GM19395 (cell line): ENCODE results near the gene EYA4.

Experiments used
- ATAC-seq: cut with Tn5 transposase; IDR thresholded peaks from one replicate; pipeline ENCODE4 v1.9.1; 2021; ENCODE audit warnings: mild to moderate bottlenecking, moderate library complexity; ENCODE audit not compliant: unreplicated experiment

Gene EYA4

DNA sequence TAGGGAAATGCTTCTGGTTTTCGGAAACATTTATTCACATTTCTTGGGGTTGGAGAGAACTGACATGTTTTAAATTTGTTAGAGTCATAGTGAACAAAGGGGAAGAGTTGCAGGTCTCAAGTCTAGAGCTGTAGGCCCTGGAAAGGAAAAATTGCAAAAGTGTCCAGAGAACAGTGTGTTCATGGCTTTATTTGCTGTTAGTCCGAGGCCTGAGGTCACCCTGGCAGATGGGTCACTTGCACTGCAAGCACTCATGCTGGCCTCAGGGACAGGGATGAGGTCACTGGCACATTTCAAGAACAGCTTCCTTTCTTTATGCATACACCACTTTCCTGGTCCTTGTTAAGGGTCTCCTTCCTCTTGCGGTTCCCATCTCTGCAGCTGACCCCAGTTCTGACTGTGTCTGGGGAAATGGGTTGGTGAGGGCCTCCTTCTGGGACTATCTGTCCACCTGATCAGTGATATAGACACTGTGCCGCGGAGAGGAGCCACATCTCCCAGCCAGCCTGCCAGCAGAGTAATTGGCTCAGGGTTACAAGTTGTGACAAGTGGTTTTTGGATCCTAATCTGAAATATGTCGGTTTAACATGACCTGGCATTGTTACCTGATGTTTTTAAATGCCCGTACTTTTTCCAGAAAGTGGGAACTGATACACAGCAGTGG, 194.0 kb downstream of the EYA4 start:
- no peak for ATAC-seq

DNA sequence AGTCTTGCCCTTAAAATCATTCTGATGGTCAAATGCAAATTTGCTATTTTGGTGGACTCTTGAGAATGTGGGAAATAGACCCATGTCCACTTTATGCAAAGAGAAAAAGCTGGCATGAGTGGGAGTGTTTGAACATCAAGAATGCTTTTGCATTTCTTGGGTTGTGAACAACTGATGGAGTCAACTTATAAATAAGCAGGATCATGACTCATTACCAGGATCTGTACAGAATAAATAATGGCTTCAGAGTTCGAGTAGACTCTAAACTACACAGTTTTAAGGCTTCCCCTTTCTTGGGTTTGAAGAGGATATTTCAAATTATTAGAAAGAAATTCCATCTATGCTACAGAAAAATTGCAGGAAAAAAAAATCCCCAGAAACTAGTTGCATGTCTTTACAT, 195.5 kb downstream of the EYA4 start:
- ATAC-seq = no peak

DNA sequence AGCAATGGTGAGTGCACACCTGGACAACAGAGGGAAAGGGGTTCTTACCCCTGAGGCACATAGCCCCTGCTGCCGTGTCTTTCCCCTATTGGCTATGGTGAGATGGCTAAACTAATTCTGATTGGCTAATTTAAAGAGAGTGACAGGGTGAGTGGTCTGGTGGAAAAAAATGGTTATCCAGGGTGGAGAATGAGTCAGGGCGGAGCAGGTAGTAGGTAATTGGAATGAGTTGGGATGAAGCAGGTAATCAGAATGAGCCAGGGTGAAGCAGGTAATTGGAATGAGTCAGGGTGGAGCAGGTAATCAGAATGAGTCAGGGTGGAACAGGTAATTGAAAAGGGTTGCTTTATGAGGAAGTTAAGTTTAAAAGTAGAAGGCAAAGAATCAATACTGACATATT, 200.3 kb downstream of the EYA4 start:
- no peak for ATAC-seq

DNA sequence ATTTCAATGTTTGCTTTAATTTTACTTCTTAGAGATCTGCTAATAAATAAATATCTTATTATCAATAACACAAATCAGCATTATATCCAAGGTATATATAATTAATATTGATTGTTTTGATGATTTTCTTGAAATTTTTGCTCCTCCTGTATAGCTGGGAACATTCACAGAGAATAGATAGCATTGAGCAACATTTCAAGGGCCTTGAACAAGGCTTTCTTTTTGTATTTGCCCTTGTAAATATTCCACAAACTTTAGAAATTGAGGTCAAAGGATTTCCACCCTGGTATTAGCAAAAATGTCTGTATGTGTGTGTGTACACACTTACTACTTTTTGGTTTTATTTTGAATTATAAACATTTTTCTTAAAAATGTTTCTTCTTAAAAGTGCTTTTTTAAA, 205.6 kb downstream of the EYA4 start:
- ATAC-seq = no peak

DNA sequence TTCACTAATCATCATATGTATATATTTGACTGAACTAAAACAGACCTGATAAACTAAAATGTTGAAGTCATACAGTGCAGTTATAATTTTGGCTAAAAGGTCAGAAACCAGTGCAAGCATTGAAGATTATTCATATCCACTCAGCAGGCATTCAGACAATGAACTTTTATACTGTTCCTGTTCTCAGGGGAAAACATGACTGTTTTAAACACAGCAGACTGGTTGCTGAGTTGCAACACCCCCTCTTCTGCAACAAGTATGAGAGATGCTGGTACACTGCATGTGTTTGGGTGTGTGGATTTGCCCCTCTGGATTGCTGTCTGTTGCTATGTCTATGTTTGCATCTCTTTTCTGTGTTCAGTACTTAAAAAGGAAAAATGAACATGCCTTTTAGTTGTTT, 206.8 kb downstream of the EYA4 start:
- ATAC-seq = no peak

DNA sequence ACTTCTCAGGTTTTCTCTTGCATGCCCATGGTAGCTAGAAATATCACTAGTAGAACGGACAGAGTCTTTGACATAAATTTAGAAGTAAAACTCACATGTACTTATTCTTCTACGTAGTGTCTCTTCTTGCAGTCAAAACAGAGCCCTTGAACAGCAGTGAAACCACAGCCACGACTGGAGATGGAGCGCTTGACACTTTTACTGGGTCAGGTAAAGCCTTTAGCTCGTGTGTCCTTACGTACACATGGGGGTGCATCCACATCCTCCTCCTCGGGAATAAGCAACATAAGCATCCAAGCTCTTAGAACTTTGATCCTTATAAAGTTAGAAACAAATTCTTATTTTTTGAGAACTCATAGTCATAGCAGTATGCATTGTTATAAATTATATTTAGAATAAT, 215.3 kb downstream of the EYA4 start:
- ATAC-seq = no peak

DNA sequence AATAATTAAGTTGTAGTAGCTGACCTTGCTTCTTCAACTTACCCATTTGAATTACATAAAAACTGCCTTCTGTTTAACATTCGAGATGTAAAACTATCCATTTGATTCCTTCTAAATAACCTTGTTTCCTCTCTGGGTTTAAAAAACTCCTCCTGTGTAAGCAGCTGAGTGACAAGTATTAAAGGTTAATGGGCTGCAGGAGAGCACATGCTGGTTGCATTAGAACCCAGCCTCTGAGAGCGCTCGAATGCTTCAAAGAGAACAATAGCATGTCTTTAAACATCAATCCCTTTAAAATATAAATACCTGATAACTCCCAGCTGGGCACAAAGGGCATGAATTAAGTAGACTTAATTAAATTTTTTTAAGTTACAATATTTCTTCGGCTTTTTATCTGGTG, 215.8 kb downstream of the EYA4 start:
- no peak for ATAC-seq

DNA sequence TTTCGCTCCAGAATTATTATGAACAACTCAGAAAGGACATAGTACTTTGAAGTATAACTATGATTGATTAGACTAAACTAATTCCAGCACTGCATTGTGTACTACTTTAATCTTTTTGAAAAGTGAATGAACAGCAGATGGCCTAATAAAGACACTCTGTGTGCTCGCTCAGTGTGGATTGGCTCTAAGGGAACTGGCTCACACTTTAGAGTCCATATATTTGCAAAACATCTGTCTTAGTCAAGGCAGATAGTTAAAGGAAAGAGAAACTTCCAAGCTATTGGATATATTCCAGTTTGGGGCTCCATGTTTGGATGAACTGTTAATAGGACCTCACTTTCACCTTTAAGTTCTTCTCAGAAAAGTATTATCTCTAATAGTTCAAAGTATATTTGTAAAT, 218.9 kb downstream of the EYA4 start:
- ATAC-seq = no peak

DNA sequence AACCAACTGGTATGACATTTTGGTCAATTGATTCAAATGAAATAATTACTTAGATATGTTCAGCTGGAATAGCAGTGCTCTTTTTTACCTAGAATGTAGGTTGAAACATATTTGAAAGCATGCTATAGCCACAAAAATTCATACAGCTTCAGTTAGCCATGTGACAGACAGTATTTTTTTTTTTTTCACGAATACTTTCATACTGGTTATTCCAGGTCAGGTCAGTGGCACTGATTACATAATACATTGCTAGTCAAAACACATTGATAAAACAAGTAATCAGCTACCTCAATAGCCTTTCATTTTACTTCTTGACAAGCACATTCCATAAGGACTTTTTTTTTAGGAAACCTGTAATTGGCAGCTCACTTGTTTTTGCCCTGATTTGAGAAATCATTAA, 222.6 kb downstream of the EYA4 start:
- no peak for ATAC-seq

DNA sequence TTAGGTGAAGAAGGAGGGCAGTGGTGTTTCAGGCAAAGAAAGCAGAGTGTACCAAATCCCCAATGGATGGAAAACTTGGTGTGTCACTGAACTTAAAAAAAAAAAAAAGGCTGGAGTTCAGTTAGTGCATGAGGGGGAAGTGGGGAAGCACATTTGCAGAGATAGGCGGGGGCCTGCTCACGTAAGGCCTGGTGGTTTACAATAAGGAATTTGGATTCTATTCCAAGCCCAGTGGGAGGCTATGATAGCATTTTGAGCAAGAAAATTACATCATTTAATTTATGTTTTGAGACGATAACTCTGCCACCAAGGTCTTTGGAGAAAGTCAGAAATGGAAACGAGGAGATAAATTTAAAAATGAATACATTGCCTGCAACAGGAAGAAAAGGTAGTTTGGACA, 225.5 kb downstream of the EYA4 start:
- ATAC-seq = no peak

DNA sequence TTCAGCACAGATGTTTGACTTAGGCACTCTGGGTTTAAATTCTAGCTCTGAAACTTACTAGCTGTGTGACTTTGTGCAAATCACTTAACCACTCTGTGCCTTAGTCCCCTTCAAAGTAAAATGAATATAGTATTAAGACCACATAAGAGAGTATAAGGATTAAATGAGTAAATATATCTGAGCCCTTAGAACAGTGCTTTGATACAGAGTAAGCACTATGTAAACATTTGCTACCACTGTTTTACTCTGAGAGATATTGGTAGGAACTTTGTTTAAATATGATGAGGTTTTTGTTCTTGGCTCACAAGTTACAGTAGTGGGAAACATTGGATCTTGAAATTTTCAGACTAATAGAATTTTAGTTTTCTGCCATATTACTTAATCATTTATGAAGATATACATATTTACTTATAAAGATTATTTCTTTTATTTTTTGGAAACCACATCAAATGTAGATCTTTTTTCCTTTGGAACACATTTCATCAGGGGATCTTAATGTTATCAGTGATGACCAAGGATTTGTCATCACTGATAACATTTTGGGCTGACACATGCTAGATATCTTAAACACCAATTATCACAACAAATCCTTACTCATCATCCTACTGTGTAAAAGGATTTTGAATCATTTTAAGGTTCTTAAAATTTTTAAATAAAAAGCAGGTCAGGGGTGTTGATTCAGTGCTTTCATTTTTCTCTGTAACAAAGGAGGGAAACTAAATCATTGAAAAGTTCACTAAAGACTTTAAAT, 226.2 kb downstream of the EYA4 start:
- no peak for ATAC-seq

DNA sequence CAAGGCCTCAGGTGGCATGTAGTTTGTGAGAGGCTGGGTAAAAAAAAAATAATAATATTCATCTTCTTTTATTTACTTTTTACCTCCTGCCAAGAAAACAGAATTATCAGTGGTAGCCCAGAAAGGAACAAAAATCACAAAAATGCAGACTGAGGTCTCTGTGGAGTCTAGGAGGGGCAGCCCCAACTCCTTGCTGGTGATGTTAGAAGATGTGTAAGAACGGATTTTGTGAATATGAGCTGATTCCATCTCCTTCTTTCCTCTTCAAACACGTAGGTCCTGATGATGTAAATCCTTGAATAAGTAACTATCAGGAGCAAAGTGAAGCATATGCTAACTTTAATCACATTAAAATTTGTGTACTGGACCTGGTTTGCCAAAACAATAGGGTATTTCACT, 226.8 kb downstream of the EYA4 start:
- ATAC-seq = no peak

DNA sequence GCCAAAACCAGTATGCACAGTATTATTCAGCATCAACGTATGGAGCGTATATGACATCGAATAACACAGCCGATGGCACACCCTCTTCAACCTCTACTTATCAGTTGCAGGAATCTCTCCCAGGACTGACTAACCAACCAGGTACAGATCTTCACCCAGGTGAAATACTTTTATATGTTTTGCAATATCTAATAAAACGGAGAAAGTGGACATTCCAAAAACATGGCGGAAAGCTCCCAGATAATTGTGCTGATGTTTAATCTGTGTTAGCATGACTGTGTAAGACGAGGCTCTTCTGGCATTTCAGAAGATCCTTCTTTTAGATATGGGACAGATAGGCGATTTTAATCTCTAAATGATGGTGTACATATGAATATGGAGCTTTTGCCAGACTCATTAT, 227.4 kb downstream of the EYA4 start:
- ATAC-seq = no peak

DNA sequence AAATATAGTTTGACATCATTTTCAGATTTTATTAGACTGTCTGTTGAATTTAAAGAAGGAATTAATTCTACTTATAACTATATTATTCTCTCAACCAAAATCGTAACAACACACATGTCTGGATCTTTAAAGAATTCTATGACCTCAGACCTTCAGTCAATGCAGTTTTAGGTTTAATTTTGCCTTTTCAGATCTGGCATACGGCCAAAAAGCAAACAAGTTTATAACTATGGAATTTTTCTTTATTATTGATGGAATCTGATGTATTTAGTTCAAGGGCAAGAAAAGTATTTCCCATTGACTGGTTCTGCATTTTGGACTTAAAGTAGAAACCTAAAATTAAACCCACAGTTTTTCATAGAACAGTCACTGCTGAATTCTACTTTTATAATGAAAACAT, 233.4 kb downstream of the EYA4 start:
- no peak for ATAC-seq

DNA sequence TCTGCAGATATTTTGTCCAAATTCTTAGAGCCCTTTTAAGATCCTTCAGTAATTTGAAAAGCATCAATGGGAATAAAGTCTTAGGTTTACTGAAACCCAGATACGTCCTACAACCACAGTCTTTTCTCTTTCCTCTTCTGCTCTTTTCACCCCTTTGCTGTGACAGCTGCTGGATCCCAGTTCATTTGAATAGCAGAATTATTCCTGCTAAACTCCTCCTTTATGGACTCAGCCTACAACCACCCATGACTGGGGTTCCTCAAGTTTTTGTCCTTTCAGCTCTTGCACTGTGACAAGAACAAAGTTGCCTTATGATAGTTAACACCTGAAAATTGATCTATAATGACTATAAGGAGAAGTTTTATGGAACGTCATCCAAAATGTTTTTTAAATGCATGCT, 237.5 kb downstream of the EYA4 start:
- ATAC-seq = no peak

DNA sequence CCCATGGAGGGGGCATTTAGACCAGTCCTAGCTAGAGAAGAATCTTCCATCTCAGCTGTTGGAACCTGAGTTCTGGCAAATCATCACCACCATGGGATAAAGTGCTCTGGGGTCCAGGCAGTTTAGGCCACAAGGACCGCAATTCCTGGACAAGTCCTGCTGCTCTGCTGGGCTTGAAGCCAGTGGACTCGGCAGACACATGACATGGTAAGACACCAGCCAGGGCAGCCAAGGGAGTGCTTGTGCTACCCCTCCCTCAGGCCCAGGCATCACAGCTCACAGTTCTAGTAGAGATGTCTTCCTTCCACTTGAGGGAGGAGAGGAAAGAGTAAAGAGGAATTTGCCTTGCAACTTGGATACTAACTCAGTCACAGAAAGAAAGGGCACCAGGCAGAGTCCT, 246.0 kb downstream of the EYA4 start:
- ATAC-seq = no peak

DNA sequence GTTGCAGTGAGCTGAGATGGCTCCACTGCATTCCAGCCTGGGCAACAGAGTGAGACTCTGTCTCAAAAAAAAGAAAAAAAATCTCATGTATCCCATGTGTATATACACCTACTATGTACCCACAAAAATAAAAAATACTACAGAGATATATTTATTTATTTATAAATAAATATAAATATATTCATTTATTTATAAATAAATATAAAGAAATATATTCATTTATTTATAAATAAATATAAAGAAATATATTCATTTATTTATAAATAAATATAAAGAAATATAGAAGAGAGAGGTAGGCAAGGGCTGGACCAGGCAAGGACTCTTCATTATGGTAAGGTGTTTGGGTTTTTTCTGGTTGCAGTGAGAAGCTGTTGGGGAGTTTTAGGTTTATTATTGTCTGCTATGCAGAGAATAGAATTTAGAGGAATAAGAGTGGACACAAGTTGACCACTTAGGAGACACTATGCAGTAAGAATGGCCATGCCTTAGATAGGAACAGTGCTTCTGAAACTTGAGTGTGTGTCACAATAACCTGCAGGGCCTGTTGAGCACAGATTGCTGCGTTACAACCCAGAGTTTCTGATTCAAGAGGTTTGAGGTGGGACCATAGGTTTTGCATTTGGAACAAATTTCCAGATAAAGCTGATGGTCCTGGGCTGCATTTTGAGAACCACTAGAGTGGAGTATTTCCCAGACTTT, 254.2 kb downstream of the EYA4 start:
- no peak for ATAC-seq

DNA sequence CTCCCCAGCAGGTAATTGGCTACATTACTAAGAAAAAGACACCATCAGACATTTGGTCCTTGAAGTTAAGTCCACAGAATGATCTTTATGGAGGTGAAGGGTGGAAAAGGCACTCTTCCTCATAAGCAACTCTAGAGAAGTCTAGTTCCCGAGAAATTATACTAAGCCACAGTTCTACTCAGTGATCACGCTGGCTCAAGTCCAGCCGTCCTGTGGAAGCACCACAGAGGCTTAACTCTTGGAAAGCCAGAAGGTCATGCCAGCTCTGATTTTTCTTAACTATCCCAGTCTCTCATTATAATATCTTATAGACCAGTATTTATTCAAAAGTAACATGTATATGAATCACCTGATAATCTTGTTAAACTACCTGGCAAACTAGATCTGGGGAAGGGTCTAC, 258.5 kb downstream of the EYA4 start:
- no peak for ATAC-seq

DNA sequence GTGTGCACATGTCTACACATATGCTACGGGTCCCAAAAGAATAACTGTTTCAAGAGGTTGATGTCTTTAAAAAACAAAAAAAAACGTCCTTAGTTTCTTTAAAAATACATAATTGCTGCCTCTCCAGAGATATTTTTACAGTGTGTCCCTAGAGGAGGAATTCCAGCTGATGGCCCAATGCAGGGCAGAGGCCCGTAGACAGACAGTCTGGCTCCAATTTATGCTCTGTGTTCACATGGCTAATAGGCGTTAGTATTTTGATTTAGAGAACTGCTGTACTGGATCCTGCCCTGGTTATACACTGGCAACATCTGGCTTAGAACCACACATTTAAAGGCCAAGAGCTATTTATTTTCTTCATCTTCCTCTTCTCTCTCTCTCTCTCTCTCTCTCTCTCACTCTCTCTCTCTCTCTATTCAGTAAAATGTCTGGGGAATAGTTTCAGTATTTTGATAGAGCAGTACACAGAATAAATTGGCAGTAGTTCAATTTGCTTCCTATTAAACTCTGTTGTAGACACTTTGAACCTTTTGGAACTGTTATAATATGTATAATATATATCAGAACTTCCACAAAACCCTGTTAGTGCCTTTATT, 260.6 kb downstream of the EYA4 start:
- no peak for ATAC-seq

DNA sequence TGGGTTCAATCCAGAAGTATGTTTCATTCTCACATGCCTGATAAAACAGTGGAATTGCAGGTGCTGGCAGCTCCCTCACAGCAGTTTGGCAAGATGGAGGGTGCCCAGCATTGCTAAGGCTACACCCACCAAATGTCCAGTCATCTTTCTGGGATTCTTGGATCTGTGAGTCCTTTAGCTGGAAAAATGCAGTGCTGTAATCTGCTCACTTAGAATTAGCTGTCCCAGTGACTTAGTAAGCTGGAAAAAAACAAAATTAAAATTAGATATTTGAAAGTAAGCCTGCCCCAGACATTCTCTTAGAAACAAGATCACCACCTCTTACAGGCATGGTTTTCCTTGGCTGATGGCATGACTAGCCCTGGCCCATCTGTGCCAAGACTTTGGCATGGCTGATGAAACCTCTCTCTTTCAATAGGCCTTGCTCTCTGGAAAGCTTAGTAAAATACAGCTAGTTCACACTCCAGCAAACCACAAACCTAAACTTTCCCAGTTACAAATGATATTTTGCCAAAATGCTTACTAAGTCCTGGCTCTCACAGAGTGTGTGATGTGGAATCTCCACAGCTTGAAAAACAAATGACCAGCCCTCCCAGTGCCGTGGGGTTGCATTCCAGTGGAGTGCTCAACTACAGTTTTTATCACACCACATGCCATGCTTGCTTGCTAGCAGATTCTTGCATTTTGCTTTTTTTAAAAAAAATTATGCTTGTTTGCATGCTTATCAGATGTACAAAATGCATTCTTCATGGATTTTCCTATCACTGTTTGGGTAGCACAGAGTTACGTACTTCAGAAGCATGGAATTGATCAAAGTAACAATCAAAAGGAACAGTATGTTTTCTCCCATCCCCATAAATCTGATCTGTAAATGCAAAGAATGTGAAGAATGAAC, 261.5 kb downstream of the EYA4 start:
- ATAC-seq = no peak

DNA sequence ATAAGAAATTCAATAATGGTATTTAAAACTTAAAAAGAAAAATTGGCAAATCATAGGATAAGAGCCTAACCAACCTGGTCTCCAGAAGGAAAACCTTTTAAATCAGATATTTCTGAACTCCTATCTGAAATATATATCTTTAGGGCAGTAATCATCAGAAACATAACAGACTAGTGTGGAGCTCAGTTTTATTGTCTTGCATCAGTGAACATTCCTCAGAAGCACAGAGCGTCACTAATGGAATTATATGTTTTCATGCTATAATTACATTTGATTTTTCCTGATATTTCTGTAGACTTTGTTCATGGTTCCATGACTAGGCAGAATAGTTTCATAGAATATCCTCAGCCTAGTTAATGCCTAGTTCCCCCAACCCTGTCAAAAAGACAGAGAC, 262.2 kb downstream of the EYA4 start:
- ATAC-seq = no peak
